K562 (cell line): ENCODE measurements around the gene TFAP2A. TPM values are rescaled to one million over a fixed set of nuclear protein-coding genes. Genes with fewer than 3 reads are reported as not detected.

ENCODE experiments used
- ATAC-seq: fragments of 200-7000 bp; cut with Tn5 transposase; 3 replicates; pipeline ENCODE4 v1.9.1; 2020; ENCODE audit warnings: moderate library complexity
- BruUV-seq: library from RNA; stranded (reverse); fragments of 400-500 nt; replicated peaks from 2 replicates; lab custom pipeline; 2021; lab: Mats Ljungman, UMichigan
- CTCF ChIA-PET: fragments of 300-600 bp; formaldehyde crosslinking; extraction: SDS; loops from one replicate; lab custom pipeline; 2021; ENCODE audit warnings: low intra/inter-chr PET ratio; lab: Yijun Ruan, JAX
- POLR2A ChIA-PET: fragments of 300-600, 350-650 bp; sonication (Branson Sonifier 250); formaldehyde crosslinking; extraction: SDS; loops from one replicate; lab custom pipeline; 2021; ENCODE audit warnings: antibody characterized with exemption, inconsistent platforms; lab: Yijun Ruan, JAX
- DNase-seq, 4 experiments: peaks; one replicate each; pipeline versions ENCODE4 v3.0.0 to v3.0.0-alpha.2; 2011 to 2018; ENCODE audit warnings: low spot score in 3 of 4, mixed read lengths in 3 of 4; ENCODE audit errors: extremely low read depth in 1 of 4
- FAIRE-seq: peaks from 2 replicates; lab custom pipeline; 2011; peaks lifted over from hg19 to GRCh38; lab: Jason Lieb, UNC
- H2AFZ ChIP-seq: 2 replicates; pipeline ENCODE4 v1.6.0; 2011; ENCODE audit warnings: low read depth, low read length, control low read depth, inconsistent platforms
- H3K27ac ChIP-seq: fragments of 200-600 bp; 3 replicates; pipeline ENCODE4 v1.8.0; 2011; ENCODE audit warnings: low read depth, mild to moderate bottlenecking, control low read depth, inconsistent platforms, low read length, moderate library complexity, mixed read lengths; ENCODE audit errors: extremely low read depth
- H3K27me3 ChIP-seq, 2 experiments: fragments of 300-600 bp in 1 of 2; 2 replicates in 1 of 2; 3 replicates in 1 of 2; pipeline versions ENCODE4 v1.6.0 to v1.8.0; 2011; ENCODE audit warnings: inconsistent platforms in 2 of 2, low read length in 2 of 2, mild to moderate bottlenecking in 1 of 2, mixed read lengths in 1 of 2, moderate library complexity in 1 of 2; ENCODE audit not compliant: control insufficient read depth in 2 of 2, insufficient read depth in 2 of 2
- H3K36me3 ChIP-seq: fragments of 300-600 bp; 3 replicates; pipeline ENCODE4 v1.8.0; 2011; ENCODE audit warnings: mild to moderate bottlenecking, low read length, inconsistent platforms; ENCODE audit not compliant: control insufficient read depth, insufficient read depth
- H3K4me1 ChIP-seq, 2 experiments: fragments of 200-600 bp in 1 of 2; replicated peaks in 1 of 2; 2 replicates in 1 of 2; 3 replicates in 1 of 2; pipeline versions ENCODE4 v1.5.1 to v1.8.0; 2011; ENCODE audit warnings: inconsistent platforms in 2 of 2, low read length in 2 of 2, mild to moderate bottlenecking in 1 of 2, mixed read lengths in 1 of 2, moderate library complexity in 1 of 2; ENCODE audit not compliant: control insufficient read depth in 2 of 2, insufficient read depth in 2 of 2
- H3K4me2 ChIP-seq: 2 replicates; pipeline ENCODE4 v1.6.1; 2011; ENCODE audit warnings: low read length, control low read depth, inconsistent platforms, mixed read lengths; ENCODE audit not compliant: insufficient read depth
- H3K4me3 ChIP-seq: fragments of 200-600 bp; sonication (generic), shearing (Covaris generic); 2 replicates; pipeline ENCODE4 v1.5.1; 2016; ENCODE audit warnings: control low read depth, inconsistent platforms
- H3K79me2 ChIP-seq: fragments of 200-600 bp; 3 replicates; pipeline ENCODE4 v1.8.0; 2011; ENCODE audit warnings: low read length, inconsistent platforms; ENCODE audit not compliant: control insufficient read depth, insufficient read depth
- H3K9ac ChIP-seq, 2 experiments: 2 replicates each; pipeline versions ENCODE4 v1.6.0 to v1.6.1; 2011; ENCODE audit warnings: low read depth in 2 of 2, low read length in 2 of 2, control low read depth in 1 of 2, inconsistent platforms in 1 of 2, mild to moderate bottlenecking in 1 of 2, mixed read lengths in 1 of 2; ENCODE audit not compliant: insufficient read depth in 1 of 2
- H3K9me1 ChIP-seq: one replicate; pipeline ENCODE4 v1.6.0; 2011; ENCODE audit warnings: inconsistent platforms, mild to moderate bottlenecking, low read length, moderate library complexity; ENCODE audit not compliant: control insufficient read depth, insufficient read depth
- H3K9me3 ChIP-seq: replicated peaks from 2 replicates; pipeline ENCODE4 v1.5.1; 2011; ENCODE audit warnings: low read depth, low read length, inconsistent platforms; ENCODE audit not compliant: control insufficient read depth, insufficient read depth
- H4K20me1 ChIP-seq: replicated peaks from 2 replicates; pipeline ENCODE4 v1.6.1; 2011; ENCODE audit warnings: low read length, inconsistent platforms, mixed read lengths; ENCODE audit not compliant: control insufficient read depth, insufficient read depth
- ELK1 ChIP-seq: sonication (generic); formaldehyde crosslinking; IDR thresholded peaks from 2 replicates; pipeline ENCODE4 v1.8.1; 2022; ENCODE audit warnings: missing genetic modification reagents
- ZNF263 ChIP-seq: sonication (generic); formaldehyde crosslinking; IDR thresholded peaks from 2 replicates; pipeline ENCODE4 v1.8.0; 2022; ENCODE audit warnings: mild to moderate bottlenecking, missing genetic modification reagents, borderline replicate concordance
- ZNF609 ChIP-seq: sonication (generic); formaldehyde crosslinking; IDR thresholded peaks from 2 replicates; pipeline ENCODE4 v1.8.1; 2023; ENCODE audit warnings: missing genetic modification reagents, mild to moderate bottlenecking, borderline replicate concordance
- WGBS: fragments of 100-300 bp; shearing (Covaris generic); methylation state at CpG from one replicate; pipeline ENCODE4 v1.1.6; 2016; ENCODE audit warnings: low coverage, mixed read lengths; ENCODE audit not compliant: insufficient coverage; ENCODE audit errors: missing lambda C conversion rate; 5-methylcytosine and 5-hydroxymethylcytosine counted together
- in situ Hi-C: fragments of 300-500 bp; cut with MboI; formaldehyde crosslinking; loops from 4 replicates; pipeline ENCODE4 v1.15.0; 2018; ENCODE audit warnings: inconsistent platforms, mixed read lengths
- intact Hi-C: fragments of 100-400 bp; cut with micrococcal nuclease; formaldehyde crosslinking; loops from 2 replicates; pipeline ENCODE4 v1.14.2; 2022
- polyA plus RNA-seq, 8 experiments: library from polyadenylated mRNA; depleted of rRNA in 4 of 8; stranded (reverse) in 5 of 8; unstranded in 3 of 8; fragments of >200 nt; fragmentation: Nextera tagmentation in 2 of 8; fragmentation: Illumina TruSeq in 1 of 8; extraction: Ambion mirVana in 2 of 8; extraction: Trizol in 1 of 8; gene quantifications; 2 replicates each; pipeline versions ENCODE4 v1.2.1 to v1.2.3, GENCODE V29; 2011 to 2014; ENCODE audit warnings: inconsistent platforms in 1 of 8, missing spikeins in 1 of 8
- total RNA-seq, 7 experiments: library from RNA; depleted of rRNA in 6 of 7; stranded (reverse); fragments of >200 nt in 6 of 7; fragmentation: Illumina TruSeq in 2 of 7; extraction: Trizol in 2 of 7; gene quantifications; 2 replicates each; pipeline versions ENCODE4 v1.2.1 to v1.2.3, GENCODE V29; 2011 to 2021; ENCODE audit warnings: low replicate concordance in 1 of 7

The TFAP2A gene
- total and polyA plus RNA-seq, 9 of the 15 experiments (the other 6 are each of a cell fraction or from before 2014, with no cell fraction given) = 0.14 to 0.53 (median 0.19) TPM; not detected in 1

- no peak for DNase-seq
- Histone ChIP-seq H3K27ac (no peak overlapping the region), H3K4me2 (no peak overlapping the region), H3K27me3 (peaks cover 35 to 73% of the 10 kb centered on the region in 2 experiments), H4K20me1 (no peaks in the 10 kb centered on the region; the same call in 1 of the 2 replicates), H3K36me3 (no peaks in the 10 kb centered on the region), H3K79me2 (no peaks in the 10 kb centered on the region), H3K4me3 (no peak overlapping the region), H3K9ac (no peak overlapping the region), H3K9me3 (no peaks in the 10 kb centered on the region), H3K4me1 (peaks cover 0 to 72% of the 10 kb centered on the region in 2 experiments; a peak in 3 of 5 replicates), H2AFZ (no peak overlapping the region), H3K9me1 (no peaks in the 10 kb centered on the region)
- in situ Hi-C loops = no loop called here
- WGBS = 55% methylated on average over 5 of the region's 5 CpGs
- POLR2A ChIA-PET = interaction anchor here (0.6 kb wide), 1 partner anchor 1242 kb away, joined by 3 read pairs; no protein-coding TSS in a partner anchor
- no peak for ATAC-seq
- FAIRE-seq = no peak
- TF ChIP-seq ZNF263 (CRISPR knock-in tag) (no peak), ZNF609 (no peak), ELK1 (CRISPR knock-in tag) (no peak)
- intact Hi-C loops = no loop called here
- CTCF ChIA-PET = no interaction called here
- BruUV-seq = no TSS peak
Measured at GRCh38 chr6:10416516-10416862, 1.6 kb upstream of the TFAP2A start.
